ENCODE measurements around the gene PORCN. TPM values are rescaled to one million over a fixed set of nuclear protein-coding genes. Genes with fewer than 3 reads are reported as not detected.

PORCN gene
- total RNA-seq, 1 experiment from 2014 or later, result 16.4 TPM

DNA sequence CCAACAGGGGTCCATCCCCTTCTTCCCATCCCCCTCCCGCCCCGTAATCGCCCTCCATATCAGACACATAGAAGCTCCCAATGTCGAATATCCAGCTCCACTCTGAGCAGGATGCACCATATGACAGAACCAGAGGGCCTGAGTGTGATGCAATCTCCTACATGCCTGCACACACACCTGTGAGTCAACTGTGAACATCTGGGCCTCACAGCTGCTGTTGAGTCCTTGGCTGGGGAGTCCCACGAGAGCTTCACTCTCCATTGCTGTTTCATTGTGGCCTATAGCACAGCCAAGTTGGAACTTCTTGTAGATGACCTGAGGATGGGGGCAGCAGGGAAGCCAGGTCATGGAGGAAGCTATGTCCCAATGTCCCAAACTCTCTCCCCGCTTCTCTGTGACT is 47.0 kb upstream of the PORCN start (continued):
- no peak for TF ChIP-seq ESRRA (CRISPR knock-in tag; IDR thresholded peaks at IDR 0.05; ENCODE audit: borderline replicate concordance)
- no peak for TF ChIP-seq RELA (CRISPR knock-in tag; IDR thresholded peaks at IDR 0.05; ENCODE audit: borderline replicate concordance)
- TF ChIP-seq, protein P1, sequence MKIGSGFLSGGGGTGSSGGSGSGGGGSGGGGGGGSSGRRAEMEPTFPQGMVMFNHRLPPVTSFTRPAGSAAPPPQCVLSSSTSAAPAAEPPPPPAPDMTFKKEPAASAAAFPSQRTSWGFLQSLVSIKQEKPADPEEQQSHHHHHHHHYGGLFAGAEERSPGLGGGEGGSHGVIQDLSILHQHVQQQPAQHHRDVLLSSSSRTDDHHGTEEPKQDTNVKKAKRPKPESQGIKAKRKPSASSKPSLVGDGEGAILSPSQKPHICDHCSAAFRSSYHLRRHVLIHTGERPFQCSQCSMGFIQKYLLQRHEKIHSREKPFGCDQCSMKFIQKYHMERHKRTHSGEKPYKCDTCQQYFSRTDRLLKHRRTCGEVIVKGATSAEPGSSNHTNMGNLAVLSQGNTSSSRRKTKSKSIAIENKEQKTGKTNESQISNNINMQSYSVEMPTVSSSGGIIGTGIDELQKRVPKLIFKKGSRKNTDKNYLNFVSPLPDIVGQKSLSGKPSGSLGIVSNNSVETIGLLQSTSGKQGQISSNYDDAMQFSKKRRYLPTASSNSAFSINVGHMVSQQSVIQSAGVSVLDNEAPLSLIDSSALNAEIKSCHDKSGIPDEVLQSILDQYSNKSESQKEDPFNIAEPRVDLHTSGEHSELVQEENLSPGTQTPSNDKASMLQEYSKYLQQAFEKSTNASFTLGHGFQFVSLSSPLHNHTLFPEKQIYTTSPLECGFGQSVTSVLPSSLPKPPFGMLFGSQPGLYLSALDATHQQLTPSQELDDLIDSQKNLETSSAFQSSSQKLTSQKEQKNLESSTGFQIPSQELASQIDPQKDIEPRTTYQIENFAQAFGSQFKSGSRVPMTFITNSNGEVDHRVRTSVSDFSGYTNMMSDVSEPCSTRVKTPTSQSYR (CRISPR knock-in tag; IDR thresholded peaks at IDR 0.05), result no peak

DNA sequence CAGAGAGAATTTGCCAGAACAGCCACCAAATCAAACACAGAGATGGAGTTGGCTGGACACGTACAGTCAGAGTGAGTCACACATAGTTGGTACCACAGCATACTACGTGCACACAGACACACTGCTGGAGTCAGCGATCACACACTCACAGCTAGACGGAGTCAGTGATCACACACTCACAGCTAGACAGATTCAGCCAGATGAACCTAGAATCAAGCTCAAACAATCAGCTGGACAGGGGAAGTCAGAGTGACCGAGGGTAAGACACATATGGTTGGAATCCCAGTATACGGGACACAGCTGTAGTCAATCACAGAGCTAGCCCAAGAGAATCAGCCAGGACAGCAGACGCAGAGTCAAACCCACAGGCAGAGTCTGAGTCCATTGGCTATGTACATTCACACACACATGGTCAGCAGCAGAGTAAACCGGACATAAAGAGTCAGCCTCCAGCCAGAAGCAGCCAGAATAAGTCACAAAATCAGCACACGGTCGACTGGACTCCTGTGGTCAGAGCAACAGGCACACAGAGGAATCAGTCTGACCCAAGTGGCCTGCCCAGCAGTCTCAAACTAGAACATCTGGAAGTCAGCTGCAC is 43.4 kb upstream of the PORCN start:
- TF ChIP-seq, protein P2, sequence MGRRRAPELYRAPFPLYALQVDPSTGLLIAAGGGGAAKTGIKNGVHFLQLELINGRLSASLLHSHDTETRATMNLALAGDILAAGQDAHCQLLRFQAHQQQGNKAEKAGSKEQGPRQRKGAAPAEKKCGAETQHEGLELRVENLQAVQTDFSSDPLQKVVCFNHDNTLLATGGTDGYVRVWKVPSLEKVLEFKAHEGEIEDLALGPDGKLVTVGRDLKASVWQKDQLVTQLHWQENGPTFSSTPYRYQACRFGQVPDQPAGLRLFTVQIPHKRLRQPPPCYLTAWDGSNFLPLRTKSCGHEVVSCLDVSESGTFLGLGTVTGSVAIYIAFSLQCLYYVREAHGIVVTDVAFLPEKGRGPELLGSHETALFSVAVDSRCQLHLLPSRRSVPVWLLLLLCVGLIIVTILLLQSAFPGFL (CRISPR knock-in tag; IDR thresholded peaks at IDR 0.05; ENCODE audit: borderline replicate concordance), result no peak
- TF ChIP-seq NFATC4 (CRISPR knock-in tag; IDR thresholded peaks at IDR 0.05) (no peak), FOXP1 (CRISPR knock-in tag; IDR thresholded peaks at IDR 0.05; ENCODE audit: borderline replicate concordance) (no peak), OVOL2 (CRISPR knock-in tag; IDR thresholded peaks at IDR 0.05; ENCODE audit: borderline replicate concordance) (no peak), JUN (CRISPR knock-in tag; IDR thresholded peaks at IDR 0.05) (no peak), GABPB1 (CRISPR knock-in tag; IDR thresholded peaks at IDR 0.05) (no peak)
- TF ChIP-seq, protein P1 (CRISPR knock-in tag; IDR thresholded peaks at IDR 0.05), result no peak
- TF ChIP-seq, protein P3, sequence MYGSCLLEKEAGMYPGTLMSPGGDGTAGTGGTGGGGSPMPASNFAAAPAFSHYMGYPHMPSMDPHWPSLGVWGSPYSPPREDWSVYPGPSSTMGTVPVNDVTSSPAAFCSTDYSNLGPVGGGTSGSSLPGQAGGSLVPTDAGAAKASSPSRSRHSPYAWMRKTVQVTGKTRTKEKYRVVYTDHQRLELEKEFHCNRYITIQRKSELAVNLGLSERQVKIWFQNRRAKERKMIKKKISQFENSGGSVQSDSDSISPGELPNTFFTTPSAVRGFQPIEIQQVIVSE (CRISPR knock-in tag; IDR thresholded peaks at IDR 0.05; ENCODE audit: borderline replicate concordance), result no peak
- Mint-ChIP-seq H3K27ac (no peak overlapping the region), H3K9me3 (no peaks in the 10 kb centered on the region), H3K4me1 (peaks cover 18% of the 10 kb centered on the region), H3K36me3 (peaks cover 26% of the 10 kb centered on the region), H3K27me3 (ENCODE audit: low read depth) (no peaks in the 10 kb centered on the region), H3K4me3 (no peak overlapping the region)
- no peak for DNase-seq (ENCODE audit: low spot score)
- POLR2A ChIA-PET, result no interaction called here
- CTCF ChIA-PET, result interaction anchor here (1.1 to 1.2 kb wide), 2 partner anchors 9 to 382 kb away, joined by 3 to 4 read pairs; no protein-coding TSS in a partner anchor
- ATAC-seq, result no peak

DNA sequence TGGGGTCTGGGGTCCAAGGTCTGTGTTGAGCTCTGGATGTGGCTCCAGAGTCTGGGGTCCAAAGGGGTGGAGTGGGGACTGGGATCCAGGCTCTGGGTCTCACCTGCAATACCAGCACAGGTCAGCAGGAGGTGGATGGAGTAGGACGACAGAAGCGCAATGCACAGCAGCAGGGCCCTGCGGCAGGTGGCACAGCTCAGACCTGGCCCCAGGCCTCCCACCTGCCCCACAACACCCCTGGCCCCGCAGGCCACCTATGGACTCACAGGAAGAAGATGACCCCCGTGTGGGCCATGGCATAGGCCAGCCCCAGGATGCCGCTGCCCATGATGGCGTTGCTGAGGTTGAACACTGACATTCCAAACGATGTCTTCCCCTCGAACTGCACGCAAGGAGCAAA is 42.1 kb upstream of the PORCN start:
- H3K27me3 Mint-ChIP-seq (ENCODE audit: low read depth), result no peaks in the 10 kb centered on the region
- peak overlapping the region; percentile 41 for H3K4me3 Mint-ChIP-seq
- H3K9me3 Mint-ChIP-seq, result no peaks in the 10 kb centered on the region
- DNase-seq (ENCODE audit: low spot score) (peak; percentile 58), ATAC-seq (peak; percentile 67)
- peaks cover 20% of the 10 kb centered on the region for H3K36me3 Mint-ChIP-seq
- TF ChIP-seq, protein P4, sequence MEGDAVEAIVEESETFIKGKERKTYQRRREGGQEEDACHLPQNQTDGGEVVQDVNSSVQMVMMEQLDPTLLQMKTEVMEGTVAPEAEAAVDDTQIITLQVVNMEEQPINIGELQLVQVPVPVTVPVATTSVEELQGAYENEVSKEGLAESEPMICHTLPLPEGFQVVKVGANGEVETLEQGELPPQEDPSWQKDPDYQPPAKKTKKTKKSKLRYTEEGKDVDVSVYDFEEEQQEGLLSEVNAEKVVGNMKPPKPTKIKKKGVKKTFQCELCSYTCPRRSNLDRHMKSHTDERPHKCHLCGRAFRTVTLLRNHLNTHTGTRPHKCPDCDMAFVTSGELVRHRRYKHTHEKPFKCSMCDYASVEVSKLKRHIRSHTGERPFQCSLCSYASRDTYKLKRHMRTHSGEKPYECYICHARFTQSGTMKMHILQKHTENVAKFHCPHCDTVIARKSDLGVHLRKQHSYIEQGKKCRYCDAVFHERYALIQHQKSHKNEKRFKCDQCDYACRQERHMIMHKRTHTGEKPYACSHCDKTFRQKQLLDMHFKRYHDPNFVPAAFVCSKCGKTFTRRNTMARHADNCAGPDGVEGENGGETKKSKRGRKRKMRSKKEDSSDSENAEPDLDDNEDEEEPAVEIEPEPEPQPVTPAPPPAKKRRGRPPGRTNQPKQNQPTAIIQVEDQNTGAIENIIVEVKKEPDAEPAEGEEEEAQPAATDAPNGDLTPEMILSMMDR (IDR thresholded peaks at IDR 0.05), result peak; percentile 31; the same call in 1 of the 2 replicates
- TF ChIP-seq, protein P5, sequence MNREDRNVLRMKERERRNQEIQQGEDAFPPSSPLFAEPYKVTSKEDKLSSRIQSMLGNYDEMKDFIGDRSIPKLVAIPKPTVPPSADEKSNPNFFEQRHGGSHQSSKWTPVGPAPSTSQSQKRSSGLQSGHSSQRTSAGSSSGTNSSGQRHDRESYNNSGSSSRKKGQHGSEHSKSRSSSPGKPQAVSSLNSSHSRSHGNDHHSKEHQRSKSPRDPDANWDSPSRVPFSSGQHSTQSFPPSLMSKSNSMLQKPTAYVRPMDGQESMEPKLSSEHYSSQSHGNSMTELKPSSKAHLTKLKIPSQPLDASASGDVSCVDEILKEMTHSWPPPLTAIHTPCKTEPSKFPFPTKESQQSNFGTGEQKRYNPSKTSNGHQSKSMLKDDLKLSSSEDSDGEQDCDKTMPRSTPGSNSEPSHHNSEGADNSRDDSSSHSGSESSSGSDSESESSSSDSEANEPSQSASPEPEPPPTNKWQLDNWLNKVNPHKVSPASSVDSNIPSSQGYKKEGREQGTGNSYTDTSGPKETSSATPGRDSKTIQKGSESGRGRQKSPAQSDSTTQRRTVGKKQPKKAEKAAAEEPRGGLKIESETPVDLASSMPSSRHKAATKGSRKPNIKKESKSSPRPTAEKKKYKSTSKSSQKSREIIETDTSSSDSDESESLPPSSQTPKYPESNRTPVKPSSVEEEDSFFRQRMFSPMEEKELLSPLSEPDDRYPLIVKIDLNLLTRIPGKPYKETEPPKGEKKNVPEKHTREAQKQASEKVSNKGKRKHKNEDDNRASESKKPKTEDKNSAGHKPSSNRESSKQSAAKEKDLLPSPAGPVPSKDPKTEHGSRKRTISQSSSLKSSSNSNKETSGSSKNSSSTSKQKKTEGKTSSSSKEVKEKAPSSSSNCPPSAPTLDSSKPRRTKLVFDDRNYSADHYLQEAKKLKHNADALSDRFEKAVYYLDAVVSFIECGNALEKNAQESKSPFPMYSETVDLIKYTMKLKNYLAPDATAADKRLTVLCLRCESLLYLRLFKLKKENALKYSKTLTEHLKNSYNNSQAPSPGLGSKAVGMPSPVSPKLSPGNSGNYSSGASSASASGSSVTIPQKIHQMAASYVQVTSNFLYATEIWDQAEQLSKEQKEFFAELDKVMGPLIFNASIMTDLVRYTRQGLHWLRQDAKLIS (CRISPR knock-in tag; IDR thresholded peaks at IDR 0.05; ENCODE audit: borderline replicate concordance), result no peak
- peaks cover 23% of the 10 kb centered on the region for H3K4me1 Mint-ChIP-seq
- CTCF ChIA-PET, result interaction anchor here (0.6 to 3.5 kb wide), 5 partner anchors 13 to 750 kb away, joined by 3 to 16 read pairs (median 3); no protein-coding TSS in a partner anchor
- no peak overlapping the region for H3K27ac Mint-ChIP-seq
- POLR2A ChIA-PET, result no interaction called here

All from WTC11 (cell line).